C4-2B (cell line): ENCODE measurements around the gene SLC44A1.

ENCODE experiments used
- ZFX ChIP-seq: fragments of 450-650 bp; IDR thresholded peaks from 2 replicates; pipeline ENCODE4 v1.6.1; 2017
- TF ChIP-seq, protein P1 (sequence below): fragments of 450-650 bp; conservative IDR thresholded peaks from 2 replicates; pipeline ENCODE4 v1.5.1; 2017; ENCODE audit warnings: mild to moderate bottlenecking

- TF ChIP-seq, protein P1, sequence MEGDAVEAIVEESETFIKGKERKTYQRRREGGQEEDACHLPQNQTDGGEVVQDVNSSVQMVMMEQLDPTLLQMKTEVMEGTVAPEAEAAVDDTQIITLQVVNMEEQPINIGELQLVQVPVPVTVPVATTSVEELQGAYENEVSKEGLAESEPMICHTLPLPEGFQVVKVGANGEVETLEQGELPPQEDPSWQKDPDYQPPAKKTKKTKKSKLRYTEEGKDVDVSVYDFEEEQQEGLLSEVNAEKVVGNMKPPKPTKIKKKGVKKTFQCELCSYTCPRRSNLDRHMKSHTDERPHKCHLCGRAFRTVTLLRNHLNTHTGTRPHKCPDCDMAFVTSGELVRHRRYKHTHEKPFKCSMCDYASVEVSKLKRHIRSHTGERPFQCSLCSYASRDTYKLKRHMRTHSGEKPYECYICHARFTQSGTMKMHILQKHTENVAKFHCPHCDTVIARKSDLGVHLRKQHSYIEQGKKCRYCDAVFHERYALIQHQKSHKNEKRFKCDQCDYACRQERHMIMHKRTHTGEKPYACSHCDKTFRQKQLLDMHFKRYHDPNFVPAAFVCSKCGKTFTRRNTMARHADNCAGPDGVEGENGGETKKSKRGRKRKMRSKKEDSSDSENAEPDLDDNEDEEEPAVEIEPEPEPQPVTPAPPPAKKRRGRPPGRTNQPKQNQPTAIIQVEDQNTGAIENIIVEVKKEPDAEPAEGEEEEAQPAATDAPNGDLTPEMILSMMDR, result no peak
- TF ChIP-seq ZFX, result no peak
These were observed 7.2 kb upstream of the SLC44A1 start for GRCh38 chr9:105237246-105237645.
